OCI-LY7 (cell line): ENCODE results near the gene NPM3. TPM values are rescaled to one million over a fixed set of nuclear protein-coding genes. Genes with fewer than 3 reads are reported as not detected.

Source experiments
- BruUV-seq: library from RNA; stranded (reverse); fragments of 400-500 nt; replicated peaks from 2 replicates; lab custom pipeline; 2021; lab: Mats Ljungman, UMichigan
- CTCF ChIA-PET: fragments of 300-600 bp; sonication (Branson Sonifier 250); formaldehyde crosslinking; loops from one replicate; lab custom pipeline; 2022; ENCODE audit warnings: antibody characterized with exemption; ENCODE audit not compliant: unreplicated experiment; lab: Charles Lee
- POLR2A ChIA-PET: fragments of 300-600 bp; sonication (Branson Sonifier 250); formaldehyde crosslinking; loops from one replicate; lab custom pipeline; 2022; ENCODE audit warnings: antibody characterized with exemption; lab: Charles Lee
- DNase-seq: peaks from one replicate; pipeline ENCODE4 v3.0.0-alpha.2; 2015; ENCODE audit warnings: low spot score
- H2AFZ ChIP-seq: fragments of 200-600 bp; sonication (generic), shearing (Covaris generic); 2 replicates; pipeline ENCODE4 v1.6.1; 2014; ENCODE audit warnings: mild to moderate bottlenecking, antibody characterized with exemption, low read length, moderate library complexity
- H3K27ac ChIP-seq: fragments of 200-600 bp; sonication (generic); 2 replicates; pipeline ENCODE4 v1.5.1; 2014; ENCODE audit warnings: mixed run types, low read depth, mild to moderate bottlenecking, moderate library complexity, low read length, inconsistent platforms; ENCODE audit not compliant: poor library complexity, severe bottlenecking
- H3K36me3 ChIP-seq: fragments of 200-600 bp; sonication (generic); 2 replicates; pipeline ENCODE4 v1.6.1; 2014; ENCODE audit warnings: mild to moderate bottlenecking, antibody characterized with exemption, low read length, moderate library complexity, mixed read lengths; ENCODE audit not compliant: insufficient read depth
- H3K4me1 ChIP-seq: fragments of 200-600 bp; sonication (generic); 2 replicates; pipeline ENCODE4 v1.5.1; 2014; ENCODE audit warnings: mild to moderate bottlenecking, low read length; ENCODE audit not compliant: insufficient read depth, poor library complexity, severe bottlenecking
- H3K4me2 ChIP-seq: fragments of 200-600 bp; sonication (generic); 2 replicates; pipeline ENCODE4 v1.6.1; 2014; ENCODE audit warnings: mild to moderate bottlenecking, low read length
- H3K4me3 ChIP-seq: fragments of 200-600 bp; sonication (generic); 2 replicates; pipeline ENCODE4 v1.5.1; 2014; ENCODE audit warnings: mild to moderate bottlenecking, low read depth, low read length; ENCODE audit not compliant: poor library complexity, severe bottlenecking
- H3K79me2 ChIP-seq: fragments of 200-600 bp; sonication (generic); 2 replicates; pipeline ENCODE4 v1.6.1; 2016; ENCODE audit warnings: low read depth, mild to moderate bottlenecking, low read length, moderate library complexity, mixed read lengths; ENCODE audit not compliant: insufficient read depth
- H3K9me2 ChIP-seq: fragments of 200-600 bp; sonication (generic); 2 replicates; pipeline ENCODE4 v1.6.1; 2016; ENCODE audit warnings: mild to moderate bottlenecking, low read length, mixed read lengths; ENCODE audit not compliant: insufficient read depth
- H3K9me3 ChIP-seq: fragments of 200-600 bp; sonication (generic); 2 replicates; pipeline ENCODE4 v1.6.1; 2014; ENCODE audit warnings: mild to moderate bottlenecking, mixed run types, low read length, mixed read lengths
- H4K20me1 ChIP-seq: fragments of 200-600 bp; sonication (generic); 2 replicates; pipeline ENCODE4 v1.6.1; 2014; ENCODE audit warnings: mild to moderate bottlenecking, antibody characterized with exemption, low read length, moderate library complexity, mixed read lengths; ENCODE audit not compliant: insufficient read depth
- CTCF ChIP-seq: fragments of 200-600 bp; sonication (generic); conservative IDR thresholded peaks from 2 replicates; pipeline ENCODE4 v1.5.1; 2014; ENCODE audit warnings: mild to moderate bottlenecking, antibody characterized with exemption, low read length, moderate library complexity, mixed read lengths
- EZH2phosphoT487 ChIP-seq: fragments of 200-600 bp; sonication (generic); IDR thresholded peaks from 2 replicates; pipeline ENCODE4 v1.6.1; 2018; ENCODE audit warnings: low read depth, borderline replicate concordance, mild to moderate bottlenecking, mixed run types, antibody characterized with exemption, low read length, moderate library complexity, mixed read lengths
- intact Hi-C: fragments of 100-400 bp; cut with micrococcal nuclease; formaldehyde crosslinking; loops from one replicate; pipeline ENCODE4 v1.10.0; 2022; ENCODE audit not compliant: unreplicated experiment
- total RNA-seq, 2 experiments: library from RNA; depleted of rRNA in 1 of 2; stranded (reverse); fragments of >200 nt in 1 of 2; shearing (Covaris generic) in 1 of 2; gene quantifications; 2 replicates each; pipeline ENCODE4 v1.2.3, GENCODE V29; 2014 to 2022

Gene NPM3
- total RNA-seq, 2 experiments from 2014 or later, result 111 to 115 TPM

DNA sequence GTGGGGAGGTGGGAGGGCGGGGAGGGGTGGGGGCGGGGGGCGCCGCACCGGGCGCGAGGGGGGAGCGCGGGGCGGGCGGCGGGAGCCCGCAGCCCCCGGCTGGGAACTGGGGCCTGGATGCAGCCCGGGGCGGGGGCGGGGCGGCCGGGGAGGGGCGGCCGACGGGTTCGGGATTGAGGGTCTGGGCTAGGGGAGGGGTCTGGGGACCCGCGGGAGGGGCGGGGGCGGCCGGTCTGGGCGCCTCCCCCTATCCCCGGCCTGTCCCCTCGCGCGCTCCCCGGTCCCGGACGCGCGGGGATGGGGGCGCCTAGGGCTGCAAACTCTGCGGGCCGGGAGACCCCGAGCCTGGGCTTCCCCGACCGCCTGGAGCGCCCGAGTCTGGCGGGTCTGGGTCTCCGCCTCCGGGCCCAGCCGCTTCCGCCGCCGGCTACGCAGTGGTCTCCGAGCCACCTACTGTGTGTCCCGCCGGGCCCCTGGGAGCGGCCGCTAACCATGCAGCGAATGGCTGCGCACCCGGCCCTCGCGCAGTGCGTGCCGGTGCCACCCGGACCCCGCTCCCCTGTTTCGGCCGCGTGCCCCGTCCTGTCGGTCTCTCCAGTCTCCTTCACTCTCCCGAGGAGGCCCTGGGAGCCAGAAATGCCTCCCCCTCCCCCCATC is 7.0 kb downstream of the NPM3 start:
- Histone ChIP-seq H3K4me2 (no peak overlapping the region), H3K4me3 (no peak overlapping the region), H3K27ac (no peak overlapping the region), H3K9me3 (no peaks in the 10 kb centered on the region), H3K9me2 (no peaks in the 10 kb centered on the region), H4K20me1 (no peaks in the 10 kb centered on the region), H2AFZ (no peak overlapping the region), H3K36me3 (peaks cover 22% of the 10 kb centered on the region; the same call in 1 of the 2 replicates), H3K4me1 (peaks cover 33% of the 10 kb centered on the region), H3K79me2 (no peaks in the 10 kb centered on the region; the same call in 1 of the 2 replicates)
- ChIA-PET POLR2A (interaction anchor here (0.7 kb wide), 1 partner anchor 80 kb away, joined by 4 read pairs; no protein-coding TSS in a partner anchor), CTCF (no interaction called here)
- no peak for DNase-seq
- intact Hi-C loops, result no loop called here
- no TSS peak for BruUV-seq
- no peak for TF ChIP-seq CTCF
- no peak for TF ChIP-seq EZH2phosphoT487

DNA sequence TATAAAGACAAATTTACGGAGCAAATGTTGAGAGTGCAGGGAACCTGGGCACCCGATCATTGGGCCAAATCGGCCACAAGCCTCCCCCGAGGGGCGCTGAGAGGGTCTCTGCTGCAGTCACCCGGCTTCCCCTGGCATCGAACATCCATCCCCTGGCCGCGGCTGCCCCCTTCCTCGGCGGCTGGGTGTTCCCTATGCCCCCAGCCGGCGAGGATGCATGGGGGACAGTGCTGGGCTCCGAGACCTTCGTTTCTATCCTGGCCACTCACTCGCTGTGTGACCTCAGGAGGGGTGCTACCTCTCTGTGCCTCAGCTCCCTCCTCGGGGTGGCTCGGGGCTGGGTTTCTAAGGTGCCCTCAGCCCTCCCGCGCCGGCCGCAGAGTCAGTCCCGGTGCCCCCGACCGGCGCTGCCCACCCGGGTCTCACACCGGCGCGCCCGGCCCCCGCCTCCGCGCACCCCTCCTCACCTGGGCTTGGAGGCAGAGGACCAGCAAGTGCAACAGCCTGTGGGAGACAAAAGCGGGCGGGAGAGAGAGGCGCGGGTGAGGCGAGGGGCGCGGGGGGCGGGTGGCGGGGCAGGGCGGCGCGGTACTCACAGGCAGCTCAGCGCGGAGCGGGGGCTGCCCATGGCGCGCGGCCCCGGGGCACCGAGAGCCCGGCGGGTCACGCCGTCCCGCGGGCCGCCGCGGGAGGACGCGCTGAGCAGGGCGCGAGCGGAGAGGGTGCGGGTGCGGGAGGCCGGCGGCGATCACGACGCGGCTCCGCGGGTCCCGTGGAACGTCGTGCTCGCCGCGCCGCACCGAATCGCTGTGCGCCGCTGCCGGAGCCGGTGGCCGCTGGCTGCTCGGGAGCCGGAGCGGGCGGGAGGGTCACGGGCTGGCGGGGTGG is 7.7 kb downstream of the NPM3 start, which contains the start of gene FGF8:
Gene FGF8, minus strand, starts transcription at position 842 of the 888 bp plus-strand sequence. Its CDS starts 214 bp downstream, at position 628.
- Histone ChIP-seq H3K4me1 (peaks cover 25% of the 10 kb centered on the region), H3K9me3 (no peaks in the 10 kb centered on the region), H3K36me3 (peaks cover 16% of the 10 kb centered on the region; the same call in 1 of the 2 replicates), H3K4me3 (no peak within 1 kb of the TSS), H3K79me2 (no peaks in the 10 kb centered on the region; the same call in 1 of the 2 replicates), H3K27ac (no peak within 1 kb of the TSS), H4K20me1 (no peaks in the 10 kb centered on the region), H3K4me2 (no peak within 1 kb of the TSS), H3K9me2 (no peaks in the 10 kb centered on the region), H2AFZ (no peak within 1 kb of the TSS)
- no peak for TF ChIP-seq CTCF
- no peak for TF ChIP-seq EZH2phosphoT487
- no peak for DNase-seq
- ChIA-PET CTCF (no interaction called here), POLR2A (no interaction called here)
- no TSS peak for BruUV-seq
- intact Hi-C loops, result no loop called here
